ENCODE results near the gene ZNF618.

ZNF618 gene

DNA sequence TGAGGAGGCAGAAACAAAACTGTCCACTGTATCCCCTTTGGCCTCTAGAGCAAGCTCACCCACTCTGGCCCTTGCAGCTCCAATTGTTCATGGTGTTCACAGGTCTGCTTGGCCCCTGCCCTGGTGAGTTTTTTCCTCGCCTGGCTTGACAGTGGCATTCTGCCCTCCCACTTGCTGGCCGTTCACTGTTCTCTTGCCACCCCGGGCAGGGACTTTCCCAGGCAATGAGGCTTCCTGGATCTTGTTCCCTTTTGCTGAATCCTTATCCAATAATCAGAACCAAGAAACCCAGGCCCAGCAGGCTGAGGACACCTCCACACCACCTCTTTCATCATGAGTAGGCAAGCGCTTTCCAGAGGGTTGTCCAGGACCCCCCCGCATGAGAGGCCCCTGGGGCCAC lies 31.2 kb downstream of the ZNF618 start:
- DNase-seq, result no peak
- in situ Hi-C loops (cut with MboI; ENCODE audit: low pct_unique_long_range_greater_than_20kb, low sequenced_read_pairs), result no loop called here

DNA sequence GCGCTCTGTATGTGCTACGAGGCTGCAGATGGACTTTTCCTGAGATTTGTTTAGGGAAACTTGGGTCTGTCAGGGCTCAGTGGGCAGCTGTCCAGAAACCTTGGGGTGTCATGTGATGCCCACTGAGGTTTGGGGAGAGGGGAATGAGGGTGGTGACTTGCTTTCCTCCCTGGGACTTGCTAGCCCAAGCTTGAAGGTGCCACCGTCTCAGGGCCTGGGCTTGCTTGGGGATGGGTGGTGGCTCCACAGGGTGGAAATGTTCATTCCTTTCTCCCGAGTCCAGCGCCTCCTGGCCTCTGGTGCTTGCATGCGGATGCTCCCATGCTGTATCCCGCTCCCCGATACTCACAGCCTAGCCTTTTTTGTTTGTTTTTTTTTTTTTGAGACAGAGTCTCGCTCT lies 33.3 kb downstream of the ZNF618 start:
- in situ Hi-C loops (cut with MboI; ENCODE audit: low pct_unique_long_range_greater_than_20kb, low sequenced_read_pairs), result no loop called here

DNA sequence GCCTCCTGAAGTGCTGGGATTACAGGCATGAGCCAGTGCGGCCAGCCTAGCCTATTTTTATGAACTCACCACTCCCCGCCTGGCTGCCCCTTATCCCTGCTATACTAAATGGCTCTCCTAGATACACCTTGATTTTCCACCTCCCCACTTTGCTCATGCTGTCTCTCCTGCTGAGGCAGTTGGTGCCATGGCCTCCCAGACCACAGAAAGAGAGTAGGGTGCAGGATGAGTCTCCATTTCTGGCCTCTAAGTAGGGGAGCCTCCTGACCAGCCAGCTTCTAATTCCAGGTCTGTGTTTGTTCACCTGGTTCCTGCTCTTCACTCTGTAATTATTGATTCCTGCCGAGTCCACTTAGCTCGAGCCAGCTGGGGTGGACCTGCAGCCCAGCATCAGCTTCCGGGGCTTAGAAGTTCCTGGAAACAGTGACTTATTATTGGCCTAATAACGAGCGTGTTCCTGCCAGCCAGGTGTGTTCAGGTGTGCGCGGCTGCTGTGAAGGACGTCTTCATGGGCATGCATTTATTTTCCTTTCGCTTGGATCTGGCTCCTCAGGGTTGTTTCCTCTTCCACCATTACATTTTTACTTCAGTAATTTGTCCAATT lies 34.0 kb downstream of the ZNF618 start:
- DNase-seq, result no peak
- in situ Hi-C loops (cut with MboI; ENCODE audit: low pct_unique_long_range_greater_than_20kb, low sequenced_read_pairs), result no loop called here

More for the DNA sequence above, 33.3 kb downstream of the ZNF618 start:
- no peak for DNase-seq

DNA sequence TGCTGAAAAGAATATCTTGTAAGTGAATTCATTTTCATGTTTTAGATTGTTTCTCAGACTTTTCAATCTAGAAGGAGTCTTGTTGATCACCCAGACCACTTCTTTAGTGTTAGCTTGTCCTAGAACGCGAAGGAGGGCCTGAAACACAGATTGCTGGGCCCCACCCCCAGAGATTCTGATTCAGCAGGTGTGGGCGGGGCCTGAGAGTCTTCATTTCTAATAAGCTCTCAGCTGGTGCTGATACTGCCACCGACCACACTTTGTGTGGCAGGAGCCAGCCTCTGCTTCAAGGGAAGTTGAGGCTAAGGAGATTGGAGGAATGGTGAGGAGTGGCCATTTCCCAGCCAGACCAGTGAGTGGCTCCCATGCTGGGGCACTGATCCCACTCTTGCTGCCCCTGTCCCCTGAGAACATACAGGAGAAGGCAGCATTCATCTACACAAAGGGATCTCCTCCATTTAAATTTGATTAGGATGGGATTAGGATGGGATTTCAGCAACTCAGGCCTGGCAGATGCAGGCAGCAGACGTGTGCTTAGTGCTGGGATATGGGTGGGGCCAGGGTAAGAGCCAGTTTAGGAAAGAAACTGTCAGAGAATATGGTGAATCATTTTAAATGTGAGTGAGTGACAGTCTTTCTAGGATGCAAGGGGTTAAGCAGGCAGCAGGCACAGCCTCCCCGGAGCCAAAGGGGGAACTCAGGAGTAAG lies 35.9 kb downstream of the ZNF618 start:
- DNase-seq, result no peak
- in situ Hi-C loops (cut with MboI; ENCODE audit: low pct_unique_long_range_greater_than_20kb, low sequenced_read_pairs), result no loop called here

DNA sequence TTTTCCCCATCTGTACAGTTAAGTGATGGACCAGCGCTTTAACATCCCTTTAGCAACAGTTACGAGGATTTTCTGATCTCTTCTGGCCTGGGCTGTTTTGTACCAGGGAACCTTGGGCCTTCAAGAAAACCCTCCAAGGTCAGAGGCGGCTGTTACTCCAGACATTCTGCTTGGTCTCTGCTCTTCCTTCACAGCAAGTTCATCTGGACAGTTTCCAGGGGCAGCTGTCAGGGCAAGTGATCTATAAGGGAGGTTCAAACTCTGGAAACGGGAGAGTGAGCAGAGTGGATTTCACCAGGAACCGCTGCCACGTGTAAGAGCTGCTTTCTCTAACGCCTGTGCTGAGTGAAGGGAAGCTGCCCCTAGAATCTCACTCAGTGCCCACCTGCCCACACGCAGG lies 36.7 kb downstream of the ZNF618 start:
- in situ Hi-C loops (cut with MboI; ENCODE audit: low pct_unique_long_range_greater_than_20kb, low sequenced_read_pairs), result no loop called here
- no peak for DNase-seq

DNA sequence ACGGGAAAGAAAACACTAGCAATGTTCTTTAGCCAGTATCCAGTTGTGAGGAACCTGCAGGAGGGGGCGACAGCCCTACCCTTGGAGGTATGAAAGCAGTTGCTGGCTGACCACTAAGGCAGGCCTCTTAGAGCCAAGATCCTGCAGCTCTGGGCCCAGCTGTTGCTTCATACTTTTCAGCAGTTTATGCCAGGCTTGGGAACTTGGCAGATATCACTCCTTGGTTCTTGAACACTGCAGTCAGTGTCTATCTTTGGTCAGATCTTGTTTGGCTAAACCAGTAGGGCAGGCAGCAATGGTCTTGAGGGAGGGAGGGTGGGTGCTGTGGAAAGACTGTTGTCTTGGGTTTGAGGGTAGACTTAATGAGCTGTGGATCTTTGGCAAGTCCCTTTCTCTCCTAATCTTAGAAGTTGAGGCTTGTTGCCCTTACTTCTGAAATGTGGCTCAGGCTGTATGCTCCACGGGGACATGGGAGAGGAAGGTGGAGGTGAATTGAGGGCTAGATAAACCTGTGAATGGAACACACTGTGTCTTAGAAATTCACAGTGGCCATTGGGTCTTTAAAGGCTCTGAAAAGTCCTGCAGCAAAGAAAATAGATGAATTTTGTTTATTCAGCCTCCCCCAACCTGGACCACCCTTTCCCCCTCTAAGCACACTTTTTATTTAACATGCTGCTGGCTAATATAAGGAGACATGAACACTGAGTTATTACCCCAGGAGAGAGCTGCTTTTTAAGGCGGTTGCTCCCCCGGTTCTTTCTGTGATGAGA lies 37.5 kb downstream of the ZNF618 start:
- DNase-seq, result no peak
- in situ Hi-C loops (cut with MboI; ENCODE audit: low pct_unique_long_range_greater_than_20kb, low sequenced_read_pairs), result no loop called here

DNA sequence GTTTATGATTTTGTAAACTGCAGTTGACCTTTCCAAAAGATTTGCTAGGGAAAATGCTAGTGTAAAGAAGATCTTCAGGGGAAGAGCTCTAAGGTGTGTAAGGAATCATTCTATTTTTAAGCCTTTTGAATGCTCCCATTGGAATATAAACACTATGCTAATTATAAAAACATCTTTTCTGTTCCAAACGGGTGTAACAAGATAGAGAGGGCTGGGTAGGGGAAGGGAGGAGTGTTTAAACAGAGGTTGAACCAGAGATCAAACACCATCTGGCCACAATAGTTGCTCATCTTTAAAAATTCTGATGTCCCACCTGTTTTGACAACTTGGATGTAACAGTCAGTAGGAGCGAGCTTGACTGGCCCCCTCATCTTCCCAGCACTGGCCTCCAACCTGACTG lies 38.4 kb downstream of the ZNF618 start:
- in situ Hi-C loops (cut with MboI; ENCODE audit: low pct_unique_long_range_greater_than_20kb, low sequenced_read_pairs), result no loop called here
- DNase-seq, result no peak

DNA sequence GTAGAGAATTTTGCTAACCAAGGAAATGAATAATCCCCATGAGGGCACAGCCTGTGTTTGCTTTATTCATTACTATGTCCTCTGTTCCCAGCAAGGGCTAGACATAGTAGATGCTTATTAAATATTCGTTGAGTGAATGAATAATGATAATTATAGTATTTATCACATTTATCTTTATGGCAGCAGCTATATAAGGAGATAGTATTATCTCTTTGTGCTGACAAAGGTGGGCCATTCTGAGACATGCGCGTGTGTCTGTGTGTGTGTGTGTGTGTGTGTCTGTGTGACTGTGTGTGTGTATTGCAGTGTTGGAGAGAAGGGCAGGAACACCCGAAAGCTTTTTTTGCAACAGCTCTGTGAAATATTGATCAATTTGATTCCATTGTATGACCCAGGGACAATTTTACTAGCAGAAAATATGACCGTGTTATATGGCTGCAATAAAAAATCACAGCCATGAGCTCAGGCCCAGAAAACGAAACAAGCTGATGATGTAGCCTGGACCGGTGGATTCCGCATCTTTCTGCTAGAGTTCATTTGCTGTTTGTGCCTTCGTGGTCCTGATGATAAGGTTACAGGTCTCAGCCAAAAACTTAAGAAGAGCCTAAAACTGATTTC lies 39.8 kb downstream of the ZNF618 start:
- in situ Hi-C loops (cut with MboI; ENCODE audit: low pct_unique_long_range_greater_than_20kb, low sequenced_read_pairs), result no loop called here
- DNase-seq, result no peak

DNA sequence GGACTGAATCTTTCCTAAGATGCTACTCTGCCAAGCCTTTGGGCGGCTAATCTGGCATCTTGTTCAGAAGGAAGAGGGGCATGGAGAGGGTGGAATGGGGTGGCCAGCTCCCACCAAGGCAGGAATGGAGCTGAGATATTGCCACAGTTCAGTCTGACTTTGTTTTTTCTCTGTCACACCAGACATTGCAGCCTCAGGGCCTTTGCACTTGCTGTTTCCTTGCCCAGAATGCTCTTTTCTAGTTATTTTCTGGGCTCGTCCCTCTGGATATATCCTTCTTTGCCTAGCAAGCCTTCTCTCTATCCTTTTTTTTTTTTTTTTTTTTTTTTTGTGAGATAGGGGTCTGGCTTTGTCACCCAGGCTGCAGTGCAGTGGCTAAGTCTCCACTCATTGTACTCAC lies 40.8 kb downstream of the ZNF618 start:
- in situ Hi-C loops (cut with MboI; ENCODE audit: low pct_unique_long_range_greater_than_20kb, low sequenced_read_pairs), result no loop called here
- DNase-seq, result no peak

DNA sequence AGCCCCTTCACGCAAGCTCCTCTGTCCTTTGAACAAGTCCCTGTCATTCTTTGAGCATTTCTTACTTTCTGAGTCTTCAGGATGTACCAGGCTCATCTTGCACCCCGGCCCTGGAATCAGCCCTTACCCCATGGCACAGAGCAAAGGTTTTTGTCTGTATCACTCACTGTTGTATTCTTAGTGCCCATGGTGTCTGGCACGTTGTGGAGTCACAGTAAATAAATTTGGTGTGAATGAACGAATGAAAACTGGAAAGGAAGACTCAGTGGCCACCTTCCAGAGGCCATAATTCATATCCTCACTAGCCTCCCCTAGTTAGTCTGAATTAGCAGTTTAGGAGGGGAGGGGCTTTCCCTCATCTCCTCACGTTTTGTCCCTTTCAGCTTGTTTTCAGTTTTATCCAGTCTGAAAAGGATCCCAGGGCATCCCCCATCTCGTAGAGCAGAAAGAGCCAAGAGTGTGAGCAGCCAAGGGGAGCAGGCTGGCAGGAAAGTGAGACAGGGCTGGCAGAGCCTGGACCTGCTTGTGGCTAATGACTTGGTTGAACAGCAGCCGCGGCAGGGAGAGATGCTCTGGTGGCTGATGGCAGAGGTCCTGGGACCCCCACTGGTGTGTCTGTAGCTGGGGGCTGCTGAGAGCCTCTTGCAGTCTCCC lies 42.7 kb downstream of the ZNF618 start:
- no peak for DNase-seq
- in situ Hi-C loops (cut with MboI; ENCODE audit: low pct_unique_long_range_greater_than_20kb, low sequenced_read_pairs), result no loop called here

DNA sequence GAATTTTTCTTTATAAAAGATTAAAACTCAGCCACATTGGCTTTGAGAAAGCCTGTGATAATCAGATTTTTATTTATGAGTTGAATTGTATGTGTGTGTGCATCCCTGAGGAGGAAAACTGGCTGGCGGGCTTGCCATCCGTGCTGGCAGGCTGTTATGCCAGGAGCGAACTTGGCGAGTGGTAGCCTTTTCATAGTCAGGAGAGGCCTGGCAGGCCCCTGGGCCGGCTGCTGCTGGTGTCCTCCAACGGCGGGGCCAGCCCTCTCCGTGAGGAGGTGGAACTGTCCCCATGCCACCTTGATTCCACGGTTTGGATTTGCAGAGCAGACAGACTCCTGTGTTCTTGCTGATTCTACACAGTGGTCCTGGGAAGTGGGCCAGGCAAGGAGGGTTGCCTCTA lies 43.3 kb downstream of the ZNF618 start:
- in situ Hi-C loops (cut with MboI; ENCODE audit: low pct_unique_long_range_greater_than_20kb, low sequenced_read_pairs), result no loop called here
- no peak for DNase-seq

DNA sequence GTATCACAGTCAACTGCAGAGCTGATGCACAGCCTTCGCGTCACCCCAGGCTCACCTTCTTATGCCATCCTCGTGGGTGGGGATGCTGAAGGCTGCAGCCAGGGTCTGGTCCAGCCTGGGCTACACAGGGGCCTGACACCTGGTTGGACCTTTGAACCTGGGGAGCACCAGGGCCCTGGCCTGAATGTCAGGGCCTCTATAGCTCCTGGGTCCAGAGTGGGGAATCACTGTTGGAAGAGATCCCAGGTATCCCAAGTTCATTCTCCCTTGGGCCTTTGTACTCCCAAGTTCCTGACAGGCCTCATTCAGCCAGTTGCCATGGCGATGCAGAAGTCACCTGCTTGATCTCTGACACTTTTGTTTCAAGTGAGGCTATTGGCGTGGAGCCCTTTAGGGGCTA lies 43.8 kb downstream of the ZNF618 start:
- in situ Hi-C loops (cut with MboI; ENCODE audit: low pct_unique_long_range_greater_than_20kb, low sequenced_read_pairs), result no loop called here
- no peak for DNase-seq

DNA sequence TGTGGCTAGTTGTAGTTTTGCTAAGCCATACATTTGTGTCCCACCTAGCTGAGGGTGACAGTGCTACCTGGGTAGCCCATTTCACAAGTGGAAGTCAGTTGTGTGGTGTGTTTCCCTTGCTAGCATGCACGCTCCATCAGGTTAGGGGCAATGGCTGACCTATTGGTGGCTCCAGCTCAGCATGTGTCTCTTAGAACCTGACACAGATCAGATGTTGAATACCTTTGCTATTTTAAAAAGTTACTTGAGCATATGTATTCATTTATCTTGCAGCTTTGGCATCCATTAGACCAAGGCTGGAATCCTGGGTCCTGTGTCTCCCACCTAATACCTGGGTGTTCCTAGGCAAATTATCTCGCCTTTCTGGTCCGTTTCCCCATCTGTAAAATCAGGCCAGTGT lies 44.8 kb downstream of the ZNF618 start:
- DNase-seq, result no peak
- in situ Hi-C loops (cut with MboI; ENCODE audit: low pct_unique_long_range_greater_than_20kb, low sequenced_read_pairs), result no loop called here

DNA sequence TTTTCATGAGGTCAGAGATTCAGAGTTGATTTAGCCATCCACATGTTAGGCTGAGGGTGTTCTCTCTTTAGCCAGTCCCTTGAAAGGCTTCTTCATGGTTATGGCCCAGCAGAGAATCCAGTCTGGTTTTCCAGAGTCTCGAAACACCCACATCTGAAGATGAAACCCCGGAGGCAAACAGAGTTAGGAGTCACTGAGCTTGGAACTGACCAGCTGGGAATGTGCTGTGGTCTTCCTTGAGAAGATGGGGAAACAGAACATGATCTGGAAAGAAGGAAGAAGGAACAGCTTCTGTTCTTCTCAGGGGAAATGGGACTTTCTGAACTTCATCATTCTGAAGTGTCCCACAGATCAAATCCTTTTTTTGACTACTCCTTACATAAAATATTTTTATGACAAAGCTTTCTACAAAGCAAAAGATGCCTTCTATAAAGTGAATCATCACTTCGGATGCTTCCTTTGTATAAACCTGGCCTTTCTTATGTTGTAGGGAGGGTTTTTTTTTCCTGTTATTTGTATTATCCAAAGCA lies 45.4 kb downstream of the ZNF618 start:
- no peak for DNase-seq
- in situ Hi-C loops (cut with MboI; ENCODE audit: low pct_unique_long_range_greater_than_20kb, low sequenced_read_pairs), result no loop called here

DNA sequence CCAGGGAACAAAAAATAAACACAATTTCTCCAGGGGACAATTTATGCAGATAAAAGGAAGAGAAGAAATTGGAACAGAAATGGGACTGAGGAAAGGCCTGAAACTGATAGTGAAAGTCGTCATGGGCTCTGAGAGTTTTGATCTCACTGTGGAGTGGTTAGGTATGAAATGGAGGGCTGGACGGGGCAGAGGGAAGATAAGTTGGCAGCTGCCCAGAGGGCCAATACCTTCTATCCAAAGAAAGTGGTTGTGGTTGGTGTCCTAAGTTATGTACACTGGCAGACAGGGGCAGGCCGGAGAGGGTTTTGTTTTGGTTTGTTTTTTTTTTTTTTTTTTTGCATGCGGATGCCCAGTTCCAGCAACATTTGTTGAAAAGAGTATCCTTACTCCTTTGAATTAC lies 46.1 kb downstream of the ZNF618 start:
- in situ Hi-C loops (cut with MboI; ENCODE audit: low pct_unique_long_range_greater_than_20kb, low sequenced_read_pairs), result no loop called here

DNA sequence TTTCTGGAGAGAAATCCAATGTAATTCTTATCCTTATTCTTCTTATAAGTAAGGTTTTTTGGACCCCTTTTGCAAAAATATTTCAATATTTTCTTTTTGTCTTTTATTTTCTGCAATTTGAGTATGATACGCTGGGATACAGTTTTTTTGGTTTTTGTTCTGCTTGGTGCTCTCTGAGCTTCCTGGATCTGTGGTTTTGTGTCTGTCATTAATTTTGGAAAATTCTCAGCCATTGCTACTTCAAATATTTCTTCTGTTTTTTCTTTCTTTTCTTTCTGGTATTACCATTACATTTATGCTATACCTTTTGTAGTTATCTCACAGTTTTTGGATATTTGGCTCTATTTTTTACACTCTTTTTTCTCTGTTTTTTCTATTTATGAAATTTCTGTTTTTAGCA lies 50.1 kb downstream of the ZNF618 start:
- in situ Hi-C loops (cut with MboI; ENCODE audit: low pct_unique_long_range_greater_than_20kb, low sequenced_read_pairs), result no loop called here
- no peak for DNase-seq

More for the DNA sequence above, 46.1 kb downstream of the ZNF618 start:
- DNase-seq, result no peak

DNA sequence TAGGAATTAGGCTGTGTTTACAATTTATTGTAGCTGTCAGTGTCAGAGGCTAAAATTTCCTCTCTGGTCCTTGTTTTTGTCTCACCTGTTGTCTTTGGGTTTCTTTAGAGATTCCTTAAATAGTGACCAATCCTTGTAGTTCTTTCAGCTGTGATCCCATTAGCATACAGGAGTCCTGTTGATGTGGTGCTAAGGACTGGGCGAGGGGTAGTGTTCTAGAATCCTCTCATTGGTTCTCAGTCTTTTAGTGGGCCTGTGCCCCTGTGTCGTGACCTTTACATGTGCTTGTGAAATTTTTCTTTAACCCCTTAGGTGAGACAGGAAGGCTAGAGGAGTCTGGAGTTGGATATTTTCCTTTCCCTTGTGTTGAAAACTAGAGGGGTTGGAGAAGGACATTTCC lies 51.2 kb downstream of the ZNF618 start:
- in situ Hi-C loops (cut with MboI; ENCODE audit: low pct_unique_long_range_greater_than_20kb, low sequenced_read_pairs), result no loop called here
- DNase-seq, result no peak

DNA sequence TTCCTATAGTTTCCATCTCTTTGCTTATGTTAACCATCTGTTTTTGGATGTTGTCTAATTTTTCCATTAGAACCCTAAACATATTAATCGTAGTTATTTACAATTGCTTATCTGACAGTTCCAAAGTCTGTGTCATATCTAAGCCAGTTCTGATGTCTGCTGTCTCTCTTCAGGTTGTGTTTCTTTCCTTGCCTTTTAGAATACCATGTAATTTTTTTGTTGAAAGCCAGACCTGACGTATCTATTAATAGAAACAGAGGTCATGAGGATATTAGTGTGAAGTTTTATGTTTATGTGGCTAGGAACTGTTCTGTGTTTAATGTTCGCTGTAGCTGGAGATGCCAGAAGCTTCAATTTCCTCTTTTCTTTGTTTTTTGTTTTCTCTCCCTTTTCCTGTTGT lies 52.2 kb downstream of the ZNF618 start:
- in situ Hi-C loops (cut with MboI; ENCODE audit: low pct_unique_long_range_greater_than_20kb, low sequenced_read_pairs), result no loop called here
- DNase-seq, result no peak

DNA sequence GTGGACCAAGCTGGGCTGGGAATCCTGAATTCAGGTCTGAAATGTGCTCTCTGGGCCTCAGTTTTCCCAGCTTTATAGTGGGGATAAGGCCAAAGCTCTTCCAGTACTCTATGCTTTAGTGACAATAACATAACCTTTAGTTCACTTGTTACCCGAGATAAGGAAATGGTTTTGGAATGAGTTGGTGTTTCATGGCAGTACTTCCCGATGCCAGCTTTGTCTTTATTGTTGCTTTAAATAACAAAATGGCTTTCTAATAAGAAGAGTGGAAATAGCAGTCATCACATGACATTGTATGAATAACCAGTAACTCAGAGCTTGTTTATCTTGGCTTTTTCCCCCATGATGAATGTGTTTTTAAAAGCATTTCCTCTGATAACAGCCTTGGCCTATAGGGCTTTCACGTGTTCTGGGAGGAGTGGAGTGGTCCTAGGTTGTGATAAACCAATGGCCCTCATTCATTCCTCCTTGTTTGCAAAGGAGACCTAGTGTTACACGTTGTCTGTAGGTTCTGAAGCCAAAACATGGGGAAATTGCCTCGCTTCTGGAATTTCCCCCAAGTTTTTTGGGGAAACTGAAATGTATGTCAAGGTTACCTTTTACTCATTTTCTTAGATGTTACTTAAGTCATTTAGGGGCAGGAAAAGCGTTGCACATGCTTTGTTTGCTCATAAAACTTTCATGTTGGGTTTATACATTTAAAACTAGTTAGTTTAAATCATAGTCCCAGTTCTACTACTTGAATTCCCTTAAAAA lies 53.7 kb downstream of the ZNF618 start:
- no peak for DNase-seq
- in situ Hi-C loops (cut with MboI; ENCODE audit: low pct_unique_long_range_greater_than_20kb, low sequenced_read_pairs), result no loop called here
